HepG2 (cell line): Measurements from ENCODE around the gene TMEM59. TPM values are rescaled to one million over a fixed set of nuclear protein-coding genes. Genes with fewer than 3 reads are reported as not detected.

Source experiments
- ADNP ChIP-seq: sonication (generic); formaldehyde crosslinking; IDR thresholded peaks from 2 replicates; pipeline ENCODE4 v1.4.0; 2020; ENCODE audit warnings: missing genetic modification reagents
- ATF7 ChIP-seq, 2 experiments: fragments of 450-650 bp in 1 of 2; sonication (generic) in 1 of 2; formaldehyde crosslinking in 1 of 2; IDR thresholded peaks; 2 replicates each; pipeline versions ENCODE4 v1.4.0 to v1.6.1; 2016 to 2020; ENCODE audit warnings: antibody characterized with exemption in 1 of 2, mild to moderate bottlenecking in 1 of 2, missing genetic modification reagents in 1 of 2
- BRD4 ChIP-seq: sonication (generic); formaldehyde crosslinking; IDR thresholded peaks from 2 replicates; pipeline ENCODE4 v1.4.0; 2020; ENCODE audit warnings: missing genetic modification reagents
- GATAD1 ChIP-seq: IDR thresholded peaks from 2 replicates; pipeline ENCODE4 v1.6.1; 2016; ENCODE audit warnings: missing genetic modification reagents, missing compliant biosample characterization
- HDAC6 ChIP-seq: fragments of 200-600 bp; sonication (generic); IDR thresholded peaks from 2 replicates; pipeline ENCODE4 v1.7.0; 2017; ENCODE audit warnings: mild to moderate bottlenecking, antibody characterized with exemption, low read length, low read depth
- HNRNPL ChIP-seq: fragments of 200-400 bp; formaldehyde crosslinking; IDR thresholded peaks from 2 replicates; pipeline ENCODE4 v1.6.1; 2017; ENCODE audit warnings: mild to moderate bottlenecking, low read depth, low read length
- NBN ChIP-seq: fragments of 450-650 bp; conservative IDR thresholded peaks from 2 replicates; pipeline ENCODE4 v1.6.1; 2017
- NR2F6 ChIP-seq, 2 experiments: IDR thresholded peaks; 2 replicates each; pipeline ENCODE4 v1.6.1; 2016; ENCODE audit warnings: antibody characterized with exemption in 1 of 2, mild to moderate bottlenecking in 1 of 2
- REPIN1 ChIP-seq: sonication (generic); formaldehyde crosslinking; IDR thresholded peaks from 2 replicates; pipeline ENCODE4 v1.8.0; 2022; ENCODE audit warnings: missing genetic modification reagents, low read depth, mild to moderate bottlenecking, borderline replicate concordance
- SPEN ChIP-seq: sonication (generic); formaldehyde crosslinking; IDR thresholded peaks from 2 replicates; pipeline ENCODE4 v1.5.1; 2020; ENCODE audit warnings: low read depth, mild to moderate bottlenecking, missing genetic modification reagents
- STAG1 ChIP-seq: sonication (generic); formaldehyde crosslinking; IDR thresholded peaks from 2 replicates; pipeline ENCODE4 v1.4.0; 2020; ENCODE audit warnings: missing genetic modification reagents
- TEAD3 ChIP-seq: optimal IDR thresholded peaks from 2 replicates; pipeline ENCODE3; 2016; ENCODE audit warnings: borderline replicate concordance
- ZFP36 ChIP-seq: fragments of 150-350 bp; IDR thresholded peaks from 2 replicates; pipeline ENCODE4 v1.6.1; 2018; ENCODE audit warnings: borderline replicate concordance, low read length, low read depth; ENCODE audit not compliant: partially characterized antibody
- ZKSCAN8 ChIP-seq: IDR thresholded peaks from 2 replicates; pipeline ENCODE4 v1.6.1; 2016; ENCODE audit warnings: borderline replicate concordance, missing genetic modification reagents, missing compliant biosample characterization
- ZNF367 ChIP-seq: sonication (generic); formaldehyde crosslinking; IDR thresholded peaks from 2 replicates; pipeline ENCODE4 v1.4.0; 2020; ENCODE audit warnings: missing genetic modification reagents, borderline replicate concordance
- ZNF556 ChIP-seq: sonication (generic); formaldehyde crosslinking; IDR thresholded peaks from 2 replicates; pipeline ENCODE4 v1.4.0; 2020; ENCODE audit warnings: mild to moderate bottlenecking, missing genetic modification reagents, borderline replicate concordance
- ZNF746 ChIP-seq: sonication (generic); formaldehyde crosslinking; IDR thresholded peaks from 2 replicates; pipeline ENCODE4 v1.8.0; 2022; ENCODE audit warnings: mild to moderate bottlenecking, missing genetic modification reagents
- ZSCAN21 ChIP-seq: sonication (generic); formaldehyde crosslinking; IDR thresholded peaks from 2 replicates; pipeline ENCODE4 v1.8.0; 2022; ENCODE audit warnings: mild to moderate bottlenecking, missing genetic modification reagents, moderate library complexity, borderline replicate concordance
- polyA plus RNA-seq, 8 experiments: library from polyadenylated mRNA; depleted of rRNA in 3 of 8; stranded (reverse) in 7 of 8; unstranded in 1 of 8; fragments of >200 nt; fragmentation: Illumina TruSeq in 4 of 8; extraction: Trizol in 4 of 8; gene quantifications; 2 replicates each; pipeline versions ENCODE4 v1.2.1 to v1.2.3, GENCODE V29; 2011 to 2016; ENCODE audit warnings: low read depth in 4 of 8, missing spikeins in 1 of 8, mixed read lengths in 1 of 8; ENCODE audit not compliant: insufficient read depth in 1 of 8
- total RNA-seq, 5 experiments: library from RNA; depleted of rRNA; stranded (reverse); fragments of >200 nt; fragmentation: Illumina TruSeq; extraction: Trizol; gene quantifications; 2 replicates each; pipeline ENCODE4 v1.2.3, GENCODE V29; 2016; ENCODE audit warnings: low read depth in 1 of 5
- TF ChIP-seq, protein P1 (sequence below): sonication (generic); formaldehyde crosslinking; IDR thresholded peaks from 2 replicates; pipeline ENCODE4 v1.4.0; 2020; ENCODE audit warnings: mild to moderate bottlenecking, missing genetic modification reagents
- TF ChIP-seq, protein P2 (sequence below): sonication (generic); formaldehyde crosslinking; IDR thresholded peaks from 2 replicates; pipeline ENCODE4 v1.4.0; 2020; ENCODE audit warnings: mild to moderate bottlenecking, missing genetic modification reagents
- TF ChIP-seq, protein P3 (sequence below): sonication (generic); formaldehyde crosslinking; IDR thresholded peaks from 2 replicates; pipeline ENCODE4 v1.8.0; 2022; ENCODE audit warnings: missing genetic modification reagents, mild to moderate bottlenecking, borderline replicate concordance
- TF ChIP-seq, protein P4 (sequence below): sonication (generic); formaldehyde crosslinking; IDR thresholded peaks from 2 replicates; pipeline ENCODE4 v1.8.1; 2023; ENCODE audit warnings: missing genetic modification reagents, inconsistent platforms, borderline replicate concordance
- TF ChIP-seq, protein P5 (sequence below): sonication (generic); formaldehyde crosslinking; IDR thresholded peaks from 2 replicates; pipeline ENCODE4 v1.8.0; 2022; ENCODE audit warnings: mild to moderate bottlenecking, missing genetic modification reagents

TMEM59 gene
- total and polyA plus RNA-seq, 2 of the 13 experiments (the other 11 are each of a cell fraction or from before 2014, with no cell fraction given): 147 to 363 TPM

DNA sequence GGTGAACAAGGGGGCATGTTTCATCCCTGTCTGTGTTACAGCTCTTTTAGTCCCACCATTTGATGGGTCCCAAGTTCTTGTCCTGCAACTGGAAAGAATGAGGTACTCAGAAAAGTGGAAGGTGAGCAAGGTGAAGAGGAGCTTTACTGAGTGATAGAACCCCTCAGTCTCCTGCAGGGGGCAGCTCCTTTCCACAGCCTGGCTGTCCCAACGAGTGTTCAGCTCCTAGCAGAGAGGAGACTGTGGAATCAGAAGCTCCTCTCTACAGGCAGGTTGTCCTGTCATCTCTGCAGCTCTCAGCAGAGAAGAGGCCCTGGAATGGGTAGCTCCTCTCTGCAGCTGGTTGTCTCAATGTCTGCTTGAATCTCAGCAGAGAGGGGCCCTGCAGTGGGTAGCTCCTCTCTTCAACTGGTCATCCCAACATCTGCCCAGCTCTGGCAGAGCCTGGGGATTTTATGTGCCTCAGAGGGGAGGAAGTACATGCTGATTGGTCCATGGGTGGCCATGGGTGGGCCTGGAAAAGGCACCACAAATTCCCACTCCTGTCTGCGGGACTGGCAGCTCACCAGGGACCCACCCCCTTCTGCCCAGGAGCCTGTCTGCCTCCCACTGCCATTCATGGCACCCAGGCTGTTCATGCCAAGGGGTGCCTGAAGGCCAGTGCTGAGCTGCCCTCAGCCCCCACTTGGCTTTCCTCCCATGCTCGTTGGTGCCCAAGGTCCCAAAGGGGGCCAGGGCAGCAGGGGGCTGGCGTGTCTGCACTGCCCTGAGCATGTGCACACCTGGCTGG, 60.7 kb downstream of the TMEM59 start (continued):
- TF ChIP-seq, protein P1, sequence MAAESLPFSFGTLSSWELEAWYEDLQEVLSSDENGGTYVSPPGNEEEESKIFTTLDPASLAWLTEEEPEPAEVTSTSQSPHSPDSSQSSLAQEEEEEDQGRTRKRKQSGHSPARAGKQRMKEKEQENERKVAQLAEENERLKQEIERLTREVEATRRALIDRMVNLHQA: no peak
- no peak for TF ChIP-seq NBN
- TF ChIP-seq ADNP (CRISPR knock-in tag): no peak
- TF ChIP-seq, protein P2, sequence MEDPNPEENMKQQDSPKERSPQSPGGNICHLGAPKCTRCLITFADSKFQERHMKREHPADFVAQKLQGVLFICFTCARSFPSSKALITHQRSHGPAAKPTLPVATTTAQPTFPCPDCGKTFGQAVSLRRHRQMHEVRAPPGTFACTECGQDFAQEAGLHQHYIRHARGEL (CRISPR knock-in tag): no peak
- TF ChIP-seq HDAC6: no peak
- TF ChIP-seq, protein P3, sequence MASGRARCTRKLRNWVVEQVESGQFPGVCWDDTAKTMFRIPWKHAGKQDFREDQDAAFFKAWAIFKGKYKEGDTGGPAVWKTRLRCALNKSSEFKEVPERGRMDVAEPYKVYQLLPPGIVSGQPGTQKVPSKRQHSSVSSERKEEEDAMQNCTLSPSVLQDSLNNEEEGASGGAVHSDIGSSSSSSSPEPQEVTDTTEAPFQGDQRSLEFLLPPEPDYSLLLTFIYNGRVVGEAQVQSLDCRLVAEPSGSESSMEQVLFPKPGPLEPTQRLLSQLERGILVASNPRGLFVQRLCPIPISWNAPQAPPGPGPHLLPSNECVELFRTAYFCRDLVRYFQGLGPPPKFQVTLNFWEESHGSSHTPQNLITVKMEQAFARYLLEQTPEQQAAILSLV (CRISPR knock-in tag): no peak
- TF ChIP-seq REPIN1: no peak
- TF ChIP-seq, protein P4, sequence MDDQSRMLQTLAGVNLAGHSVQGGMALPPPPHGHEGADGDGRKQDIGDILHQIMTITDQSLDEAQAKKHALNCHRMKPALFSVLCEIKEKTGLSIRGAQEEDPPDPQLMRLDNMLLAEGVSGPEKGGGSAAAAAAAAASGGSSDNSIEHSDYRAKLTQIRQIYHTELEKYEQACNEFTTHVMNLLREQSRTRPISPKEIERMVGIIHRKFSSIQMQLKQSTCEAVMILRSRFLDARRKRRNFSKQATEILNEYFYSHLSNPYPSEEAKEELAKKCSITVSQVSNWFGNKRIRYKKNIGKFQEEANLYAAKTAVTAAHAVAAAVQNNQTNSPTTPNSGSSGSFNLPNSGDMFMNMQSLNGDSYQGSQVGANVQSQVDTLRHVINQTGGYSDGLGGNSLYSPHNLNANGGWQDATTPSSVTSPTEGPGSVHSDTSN: no peak
- no peak for TF ChIP-seq ZSCAN21
- TF ChIP-seq SPEN (CRISPR knock-in tag): no peak; the same call in 1 of the 2 replicates
- peak; percentile 40; the same call in 1 of the 2 replicates for TF ChIP-seq GATAD1 (CRISPR knock-in tag)
- no peak for TF ChIP-seq ZNF367 (CRISPR knock-in tag)
- no peak for TF ChIP-seq ZKSCAN8 (CRISPR knock-in tag)
- no peak for TF ChIP-seq ZNF746 (CRISPR knock-in tag)
- no peak for TF ChIP-seq BRD4 (CRISPR knock-in tag)
- no peak for TF ChIP-seq TEAD3 (CRISPR knock-in tag)
- TF ChIP-seq NR2F6 (IDR thresholded peaks at IDR 0.05): no peak
- no peak for TF ChIP-seq NR2F6 (CRISPR knock-in tag; IDR thresholded peaks at IDR 0.05)
- no peak for TF ChIP-seq ZNF556 (CRISPR knock-in tag)
- TF ChIP-seq STAG1 (CRISPR knock-in tag): peak; percentile 91
- no peak for TF ChIP-seq ZFP36
- TF ChIP-seq, protein P5, sequence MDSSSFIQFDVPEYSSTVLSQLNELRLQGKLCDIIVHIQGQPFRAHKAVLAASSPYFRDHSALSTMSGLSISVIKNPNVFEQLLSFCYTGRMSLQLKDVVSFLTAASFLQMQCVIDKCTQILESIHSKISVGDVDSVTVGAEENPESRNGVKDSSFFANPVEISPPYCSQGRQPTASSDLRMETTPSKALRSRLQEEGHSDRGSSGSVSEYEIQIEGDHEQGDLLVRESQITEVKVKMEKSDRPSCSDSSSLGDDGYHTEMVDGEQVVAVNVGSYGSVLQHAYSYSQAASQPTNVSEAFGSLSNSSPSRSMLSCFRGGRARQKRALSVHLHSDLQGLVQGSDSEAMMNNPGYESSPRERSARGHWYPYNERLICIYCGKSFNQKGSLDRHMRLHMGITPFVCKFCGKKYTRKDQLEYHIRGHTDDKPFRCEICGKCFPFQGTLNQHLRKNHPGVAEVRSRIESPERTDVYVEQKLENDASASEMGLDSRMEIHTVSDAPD (CRISPR knock-in tag): no peak
- no peak for TF ChIP-seq HNRNPL
- TF ChIP-seq ATF7 (IDR thresholded peaks at IDR 0.05): no peak
- TF ChIP-seq ATF7 (CRISPR knock-in tag; IDR thresholded peaks at IDR 0.05): no peak
